ENCODE data around the gene TAF11L13. TPM values are rescaled to one million over a fixed set of nuclear protein-coding genes. Genes with fewer than 3 reads are reported as not detected.
"Not testable (repeated sequence)": the region's sequence is repeated elsewhere in the genome, so short reads cannot be mapped to it uniquely, and the experiment has no call there.

The TAF11L13 gene
- not detected in 2 replicates for total RNA-seq (2012; rRNA removed)

GRCh38 chr5:17631788-17632187 is at the start of gene TAF11L13:
Gene TAF11L13 (plus strand): TSS chr5:17632088.
- not testable (repeated sequence) for H3K36me3 ChIP-seq (ENCODE audit: insufficient read depth, low read length); H3K4me2 ChIP-seq (ENCODE audit: low read length); H3K9ac ChIP-seq (ENCODE audit: low read depth, low read length); H3K4me3 ChIP-seq (ENCODE audit: low read length); H3K4me1 ChIP-seq (ENCODE audit: control insufficient read depth, insufficient read depth, low read length); H3K9me3 ChIP-seq (replicated peaks; ENCODE audit: low read length); H3K27me3 ChIP-seq (ENCODE audit: control insufficient read depth, insufficient read depth, low read length)

GRCh38 chr5:17585658-17586057 is 46.2 kb upstream of the TAF11L13 start, which contains the start of gene TAF11L7:
Gene TAF11L7 (minus strand): TSS chr5:17585758.
- H3K4me3 ChIP-seq (ENCODE audit: low read length); H3K4me2 ChIP-seq (ENCODE audit: low read length); H3K4me1 ChIP-seq (ENCODE audit: control insufficient read depth, insufficient read depth, low read length); H3K27me3 ChIP-seq (ENCODE audit: control insufficient read depth, insufficient read depth, low read length); H3K9me3 ChIP-seq (replicated peaks; ENCODE audit: low read length); H3K9ac ChIP-seq (ENCODE audit: low read depth, low read length); H3K36me3 ChIP-seq (ENCODE audit: insufficient read depth, low read length): not testable (repeated sequence)

- H3K9ac ChIP-seq (ENCODE audit: low read depth, low read length); H3K4me1 ChIP-seq (ENCODE audit: control insufficient read depth, insufficient read depth, low read length); H3K9me3 ChIP-seq (replicated peaks; ENCODE audit: low read length); H3K4me2 ChIP-seq (ENCODE audit: low read length); H3K4me3 ChIP-seq (ENCODE audit: low read length); H3K27me3 ChIP-seq (ENCODE audit: control insufficient read depth, insufficient read depth, low read length); H3K36me3 ChIP-seq (ENCODE audit: insufficient read depth, low read length): not testable (repeated sequence)
These were observed 41.0 kb upstream of the TAF11L13 start, which contains the start of gene TAF11L8 for GRCh38 chr5:17590860-17591259. Gene TAF11L8 (minus strand): TSS chr5:17590960.

- not testable (repeated sequence) for H3K27me3 ChIP-seq (ENCODE audit: control insufficient read depth, insufficient read depth, low read length); H3K36me3 ChIP-seq (ENCODE audit: insufficient read depth, low read length); H3K9ac ChIP-seq (ENCODE audit: low read depth, low read length); H3K4me2 ChIP-seq (ENCODE audit: low read length); H3K4me1 ChIP-seq (ENCODE audit: control insufficient read depth, insufficient read depth, low read length); H3K4me3 ChIP-seq (ENCODE audit: low read length); H3K9me3 ChIP-seq (replicated peaks; ENCODE audit: low read length)
These were observed 37.6 kb upstream of the TAF11L13 start, which contains the start of gene TAF11L9 for GRCh38 chr5:17594255-17594654. Gene TAF11L9 (minus strand): TSS chr5:17594394.

GRCh38 chr5:17597728-17598127 is 34.2 kb upstream of the TAF11L13 start, which contains the start of gene TAF11L10:
Gene TAF11L10 (minus strand): TSS chr5:17597828.
- H3K4me3 ChIP-seq (ENCODE audit: low read length); H3K4me1 ChIP-seq (ENCODE audit: control insufficient read depth, insufficient read depth, low read length); H3K27me3 ChIP-seq (ENCODE audit: control insufficient read depth, insufficient read depth, low read length); H3K9ac ChIP-seq (ENCODE audit: low read depth, low read length); H3K36me3 ChIP-seq (ENCODE audit: insufficient read depth, low read length); H3K4me2 ChIP-seq (ENCODE audit: low read length); H3K9me3 ChIP-seq (replicated peaks; ENCODE audit: low read length): not testable (repeated sequence)

DNA sequence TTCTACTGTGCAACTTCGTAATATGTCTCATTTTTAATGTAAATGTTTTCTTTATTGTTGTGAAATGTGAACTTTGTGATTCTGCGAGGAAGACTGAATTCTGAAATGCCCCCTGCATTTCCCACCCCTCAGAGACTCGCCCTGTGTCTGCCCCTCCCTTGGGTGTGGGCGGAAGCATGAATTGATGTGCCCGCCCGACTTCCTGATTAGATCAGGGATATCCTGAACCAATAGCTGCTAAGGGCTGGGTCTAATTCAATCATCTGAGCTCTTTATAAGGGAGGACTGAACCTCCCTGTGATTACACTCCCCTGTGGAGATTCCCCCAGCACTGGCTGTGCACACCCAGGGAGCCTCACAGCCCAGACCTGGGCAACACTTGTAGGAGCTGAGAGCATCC is 28.0 kb upstream of the TAF11L13 start, which contains the start of gene TAF11L11:
Gene TAF11L11, plus strand, starts transcription at position 304 of the 400 bp plus-strand sequence.
- not testable (repeated sequence) for H3K4me1 ChIP-seq (ENCODE audit: control insufficient read depth, insufficient read depth, low read length); H3K4me3 ChIP-seq (ENCODE audit: low read length); H3K9ac ChIP-seq (ENCODE audit: low read depth, low read length); H3K27me3 ChIP-seq (ENCODE audit: control insufficient read depth, insufficient read depth, low read length); H3K4me2 ChIP-seq (ENCODE audit: low read length); H3K9me3 ChIP-seq (replicated peaks; ENCODE audit: low read length); H3K36me3 ChIP-seq (ENCODE audit: insufficient read depth, low read length)

GRCh38 chr5:17604951-17605350 is 26.9 kb upstream of the TAF11L13 start:
- no peaks in the 10 kb centered on the region for H3K36me3 ChIP-seq (ENCODE audit: insufficient read depth, low read length)
- no peak overlapping the region for H3K9ac ChIP-seq (ENCODE audit: low read depth, low read length)
- no peaks in the 10 kb centered on the region for H3K27me3 ChIP-seq (ENCODE audit: control insufficient read depth, insufficient read depth, low read length)
- peaks cover 4% of the 10 kb centered on the region for H3K9me3 ChIP-seq (replicated peaks; ENCODE audit: low read length)
- H3K4me1 ChIP-seq (ENCODE audit: control insufficient read depth, insufficient read depth, low read length), result no peaks in the 10 kb centered on the region
- H3K4me3 ChIP-seq (ENCODE audit: low read length), result no peak overlapping the region
- H3K4me2 ChIP-seq (ENCODE audit: low read length), result no peak overlapping the region

DNA sequence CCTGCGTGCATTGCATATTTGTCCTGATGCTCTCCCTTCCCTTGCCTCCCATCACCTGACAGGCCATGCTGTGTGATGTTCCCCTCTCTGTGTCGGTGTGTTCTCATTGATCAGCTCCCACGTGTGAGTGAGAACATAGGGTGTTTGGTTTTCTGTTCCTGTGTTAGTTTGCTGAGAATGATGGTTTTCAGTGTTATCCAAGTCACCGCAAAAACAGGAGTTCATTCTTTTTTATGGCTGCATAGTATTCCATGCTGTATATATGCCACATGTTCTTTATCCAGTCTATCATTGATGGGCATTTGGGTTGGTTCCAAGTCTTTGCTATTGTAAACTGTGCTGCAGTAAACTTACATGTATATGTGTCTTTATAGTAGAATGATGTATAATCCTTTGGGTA is 24.4 kb upstream of the TAF11L13 start:
- H3K4me1 ChIP-seq (ENCODE audit: control insufficient read depth, insufficient read depth, low read length); H3K4me2 ChIP-seq (ENCODE audit: low read length); H3K9ac ChIP-seq (ENCODE audit: low read depth, low read length); H3K9me3 ChIP-seq (replicated peaks; ENCODE audit: low read length); H3K27me3 ChIP-seq (ENCODE audit: control insufficient read depth, insufficient read depth, low read length); H3K4me3 ChIP-seq (ENCODE audit: low read length); H3K36me3 ChIP-seq (ENCODE audit: insufficient read depth, low read length): not testable (repeated sequence)

- not testable (repeated sequence) for H3K4me1 ChIP-seq (ENCODE audit: control insufficient read depth, insufficient read depth, low read length); H3K27me3 ChIP-seq (ENCODE audit: control insufficient read depth, insufficient read depth, low read length); H3K36me3 ChIP-seq (ENCODE audit: insufficient read depth, low read length); H3K4me3 ChIP-seq (ENCODE audit: low read length); H3K9me3 ChIP-seq (replicated peaks; ENCODE audit: low read length); H3K9ac ChIP-seq (ENCODE audit: low read depth, low read length); H3K4me2 ChIP-seq (ENCODE audit: low read length)
These were observed 21.8 kb upstream of the TAF11L13 start, which contains the start of gene TAF11L12 for GRCh38 chr5:17610092-17610491. Gene TAF11L12 (plus strand): TSS chr5:17610392.

- Histone ChIP-seq H3K9me3 (replicated peaks; ENCODE audit: low read length) (peaks cover 3% of the 10 kb centered on the region), H3K27me3 (ENCODE audit: control insufficient read depth, insufficient read depth, low read length) (no peaks in the 10 kb centered on the region), H3K4me2 (ENCODE audit: low read length) (no peak overlapping the region), H3K9ac (ENCODE audit: low read depth, low read length) (no peak overlapping the region), H3K4me3 (ENCODE audit: low read length) (no peak overlapping the region), H3K36me3 (ENCODE audit: insufficient read depth, low read length) (no peaks in the 10 kb centered on the region), H3K4me1 (ENCODE audit: control insufficient read depth, insufficient read depth, low read length) (no peaks in the 10 kb centered on the region)
These were observed 16.8 kb upstream of the TAF11L13 start for GRCh38 chr5:17614872-17615605.

DNA sequence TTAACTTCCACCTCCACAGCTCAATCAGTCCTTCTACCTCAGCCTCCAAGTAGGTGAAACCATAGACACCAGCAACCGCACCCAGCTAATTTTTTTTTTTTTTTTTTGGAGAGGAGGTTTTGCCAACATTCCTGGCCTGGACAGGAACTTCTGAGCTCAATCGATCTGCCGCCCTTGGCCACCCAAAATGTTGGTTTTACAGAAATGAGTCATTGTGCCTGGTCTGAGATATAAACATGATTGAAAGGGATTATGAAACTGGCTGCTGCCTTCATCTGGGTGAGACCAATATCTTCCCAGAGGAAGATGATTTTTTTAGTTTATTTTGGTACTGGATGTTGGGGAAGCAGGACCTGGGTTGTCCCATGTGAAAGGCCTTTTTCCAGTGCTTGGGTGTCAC is 12.5 kb upstream of the TAF11L13 start:
- Histone ChIP-seq H3K27me3 (ENCODE audit: control insufficient read depth, insufficient read depth, low read length) (no peaks in the 10 kb centered on the region), H3K9ac (ENCODE audit: low read depth, low read length) (no peak overlapping the region), H3K9me3 (replicated peaks; ENCODE audit: low read length) (no peaks in the 10 kb centered on the region), H3K4me2 (ENCODE audit: low read length) (no peak overlapping the region), H3K36me3 (ENCODE audit: insufficient read depth, low read length) (no peaks in the 10 kb centered on the region), H3K4me1 (ENCODE audit: control insufficient read depth, insufficient read depth, low read length) (no peaks in the 10 kb centered on the region), H3K4me3 (ENCODE audit: low read length) (no peak overlapping the region)

- Histone ChIP-seq H3K27me3 (ENCODE audit: control insufficient read depth, insufficient read depth, low read length) (no peaks in the 10 kb centered on the region), H3K4me1 (ENCODE audit: control insufficient read depth, insufficient read depth, low read length) (no peaks in the 10 kb centered on the region), H3K36me3 (ENCODE audit: insufficient read depth, low read length) (no peaks in the 10 kb centered on the region), H3K9me3 (replicated peaks; ENCODE audit: low read length) (no peaks in the 10 kb centered on the region), H3K4me3 (ENCODE audit: low read length) (no peak overlapping the region), H3K4me2 (ENCODE audit: low read length) (no peak overlapping the region), H3K9ac (ENCODE audit: low read depth, low read length) (no peak overlapping the region)
These were observed 11.3 kb upstream of the TAF11L13 start for GRCh38 chr5:17620627-17621026.

Data from skeletal muscle satellite cell (primary cell).